Endothelial cell of umbilical vein (primary cell): ENCODE data around the gene BCL2A1. TPM values are rescaled to one million over a fixed set of nuclear protein-coding genes. Genes with fewer than 3 reads are reported as not detected.

ENCODE experiments used
- BruUV-seq: library from RNA; stranded (reverse); fragments of 400-500 nt; replicated peaks from 2 replicates; lab custom pipeline; 2021; lab: Mats Ljungman, UMichigan
- CTCF ChIA-PET: fragments of 300-600, 350-600 bp; sonication (Branson Sonifier 250); formaldehyde crosslinking; loops from one replicate; lab custom pipeline; 2021; ENCODE audit warnings: antibody characterized with exemption, inconsistent platforms; lab: Charles Lee
- POLR2A ChIA-PET: fragments of 300-600, 350-600 bp; sonication (Branson Sonifier 250); formaldehyde crosslinking; loops from one replicate; lab custom pipeline; 2021; ENCODE audit warnings: antibody characterized with exemption, inconsistent platforms; lab: Charles Lee
- DNase-seq: peaks from one replicate; pipeline ENCODE4 v3.0.0-alpha.2; 2011; ENCODE audit warnings: low read depth, low spot score
- FAIRE-seq: peaks from 2 replicates; lab custom pipeline; 2011; peaks lifted over from hg19 to GRCh38; lab: Jason Lieb, UNC
- H2AFZ ChIP-seq: 2 replicates; pipeline ENCODE4 v1.6.0; 2012; ENCODE audit warnings: low read depth, low read length, control low read depth, inconsistent platforms
- H3K27ac ChIP-seq: 2 replicates; pipeline ENCODE4 v1.5.1; 2011; ENCODE audit warnings: low read depth, mild to moderate bottlenecking, control low read depth, low read length, moderate library complexity; ENCODE audit not compliant: insufficient read depth
- H3K27me3 ChIP-seq, 2 experiments: 2 replicates each; pipeline versions ENCODE4 v1.6.0 to v1.6.1; 2011; ENCODE audit warnings: low read length in 2 of 2, mixed read lengths in 1 of 2; ENCODE audit not compliant: control insufficient read depth in 2 of 2, insufficient read depth in 2 of 2
- H3K36me3 ChIP-seq, 2 experiments: 2 replicates in 1 of 2; 3 replicates in 1 of 2; pipeline ENCODE4 v1.5.1; 2011; ENCODE audit warnings: low read length in 2 of 2, mild to moderate bottlenecking in 1 of 2, moderate library complexity in 1 of 2; ENCODE audit not compliant: control insufficient read depth in 2 of 2, insufficient read depth in 2 of 2; ENCODE audit errors: extremely low read depth in 1 of 2
- H3K4me1 ChIP-seq: 3 replicates; pipeline ENCODE4 v1.5.1; 2011; ENCODE audit warnings: mild to moderate bottlenecking, low read length; ENCODE audit not compliant: control insufficient read depth, insufficient read depth; ENCODE audit errors: extremely low read depth
- H3K4me2 ChIP-seq: 2 replicates; pipeline ENCODE4 v1.6.1; 2011; ENCODE audit warnings: low read length, control low read depth, mixed read lengths; ENCODE audit not compliant: insufficient read depth
- H3K4me3 ChIP-seq, 3 experiments: fragments of 200-600 bp in 1 of 3; sonication (generic), shearing (Covaris generic) in 1 of 3; replicated peaks in 1 of 3; 2 replicates each; pipeline ENCODE4 v1.5.1; 2011 to 2016; ENCODE audit warnings: control low read depth in 3 of 3, low read length in 3 of 3, mild to moderate bottlenecking in 2 of 3, inconsistent platforms in 1 of 3, low read depth in 1 of 3, moderate library complexity in 1 of 3; ENCODE audit not compliant: insufficient read depth in 1 of 3
- H3K79me2 ChIP-seq: 2 replicates; pipeline ENCODE4 v1.6.0; 2012; ENCODE audit warnings: low read length, inconsistent platforms; ENCODE audit not compliant: control insufficient read depth, insufficient read depth
- H3K9ac ChIP-seq: replicated peaks from 2 replicates; pipeline ENCODE3; 2011; ENCODE audit warnings: low read length, control low read depth; ENCODE audit not compliant: insufficient read depth; ENCODE audit errors: extremely low read depth
- H3K9me1 ChIP-seq: replicated peaks from 3 replicates; pipeline ENCODE4 v1.6.0; 2011; ENCODE audit warnings: mild to moderate bottlenecking, low read length; ENCODE audit not compliant: control insufficient read depth, insufficient read depth; ENCODE audit errors: extremely low read depth
- H3K9me3 ChIP-seq: replicated peaks from 2 replicates; pipeline ENCODE4 v1.5.1; 2012; ENCODE audit warnings: low read length, inconsistent platforms; ENCODE audit not compliant: control insufficient read depth, insufficient read depth
- H4K20me1 ChIP-seq: replicated peaks from 2 replicates; pipeline ENCODE3; 2011; ENCODE audit warnings: mild to moderate bottlenecking, low read length; ENCODE audit not compliant: control insufficient read depth, insufficient read depth; ENCODE audit errors: extremely low read depth
- CTCF ChIP-seq, 2 donors: IDR thresholded peaks; 1 replicate in 1 of 2; 2 replicates in 1 of 2; pipeline ENCODE4 v1.5.1; 2011; ENCODE audit warnings: low read length in 2 of 2, mild to moderate bottlenecking in 2 of 2, moderate library complexity in 2 of 2, control low read depth in 1 of 2, inconsistent platforms in 1 of 2, low read depth in 1 of 2; ENCODE audit not compliant: insufficient read depth in 1 of 2; ENCODE audit errors: extremely low read depth in 1 of 2
- EZH2 ChIP-seq: IDR thresholded peaks from 2 replicates; pipeline ENCODE4 v1.6.1; 2012; ENCODE audit warnings: borderline replicate concordance, low read depth, mild to moderate bottlenecking, moderate library complexity, low read length, inconsistent platforms; ENCODE audit not compliant: severe bottlenecking
- FOS ChIP-seq: IDR thresholded peaks from 2 replicates; pipeline ENCODE4 v1.6.1; 2011; ENCODE audit warnings: mild to moderate bottlenecking, low read length, moderate library complexity, borderline replicate concordance; ENCODE audit not compliant: insufficient read depth
- GATA2 ChIP-seq: IDR thresholded peaks from 2 replicates; pipeline ENCODE4 v1.7.0; 2011; ENCODE audit warnings: low read depth, mild to moderate bottlenecking, moderate library complexity, mixed read lengths, low read length; ENCODE audit not compliant: insufficient read length, insufficient read depth
- JUN ChIP-seq: IDR thresholded peaks from 2 replicates; pipeline ENCODE4 v1.6.1; 2011; ENCODE audit warnings: borderline replicate concordance, low read depth; ENCODE audit not compliant: insufficient read length, insufficient read depth
- MAX ChIP-seq: IDR thresholded peaks from 2 replicates; pipeline ENCODE4 v1.6.1; 2011; ENCODE audit not compliant: insufficient read depth, insufficient read length
- MYC ChIP-seq: IDR thresholded peaks from one replicate; pipeline ENCODE4 v1.6.1; 2011; ENCODE audit warnings: mild to moderate bottlenecking, low read depth, low read length
- POLR2A ChIP-seq: IDR thresholded peaks from 2 replicates; pipeline ENCODE4 v1.6.1; 2012; ENCODE audit warnings: low read depth, mild to moderate bottlenecking, control low read depth, low read length
- POLR2AphosphoS5 ChIP-seq: IDR thresholded peaks from 2 replicates; pipeline ENCODE4 v1.6.1; 2012; ENCODE audit warnings: low read depth, mild to moderate bottlenecking, control low read depth, low read length, moderate library complexity; ENCODE audit not compliant: insufficient read depth
- dilution Hi-C: fragments of 300-500 bp; cut with MboI; formaldehyde crosslinking; loops from one replicate; pipeline ENCODE4 v1.15.0; 2019; ENCODE audit warnings: low sequenced_read_pairs; ENCODE audit not compliant: extremely low pct_ligation_motif_present
- intact Hi-C: fragments of 100-400 bp; cut with micrococcal nuclease; formaldehyde crosslinking; loops from one replicate; pipeline ENCODE4 v1.10.0; 2022
- polyA plus RNA-seq, 4 experiments: library from polyadenylated mRNA; depleted of rRNA in 3 of 4; stranded (reverse) in 3 of 4; unstranded in 1 of 4; fragments of >200 nt; gene quantifications; 2 replicates each; pipeline versions ENCODE4 v1.2.1 to v1.2.3, GENCODE V29; 2011 to 2012; ENCODE audit warnings: missing spikeins in 1 of 4
- total RNA-seq: library from RNA; stranded (reverse); gene quantifications from 2 replicates; pipeline ENCODE4 v1.2.3, GENCODE V29; 2021

Gene BCL2A1
- total and polyA plus RNA-seq, 2 donors (not counting 3 experiments of a cell fraction or from before 2014, with no cell fraction given), result not detected

- no peak for DNase-seq
- Histone ChIP-seq H3K36me3 (no peaks in the 10 kb centered on the region), H3K27me3 (peaks cover 3% of the 10 kb centered on the region in 2 experiments), H3K4me1 (no peaks in the 10 kb centered on the region), H3K4me3 (no peak overlapping the region), H3K9me3 (no peaks in the 10 kb centered on the region), H2AFZ (no peak overlapping the region), H3K79me2 (no peaks in the 10 kb centered on the region), H4K20me1 (no peaks in the 10 kb centered on the region), H3K4me2 (no peak overlapping the region), H3K9ac (no peak overlapping the region), H3K9me1 (no peaks in the 10 kb centered on the region), H3K27ac (no peak overlapping the region)
- ChIA-PET POLR2A (no interaction called here), CTCF (interaction anchor here (0.9 to 3.4 kb wide), 5 partner anchors 13 to 651 kb away, joined by 3 to 13 read pairs (median 4); no protein-coding TSS in a partner anchor)
- no TSS peak for BruUV-seq
- no peak for FAIRE-seq
- intact Hi-C loops (loop anchor here (5.0 kb wide), 1 partner anchor 317 kb away; no protein-coding TSS in a partner anchor), dilution Hi-C loops (no loop called here)
- TF ChIP-seq EZH2 (no peak), MYC (no peak), FOS (no peak), POLR2AphosphoS5 (no peak), CTCF (IDR thresholded peaks at IDR 0.05; ENCODE audit: extremely low read depth in 1 of 2, insufficient read depth in 1 of 2, low read depth in 1 of 2, low read length in 2 of 2) (no peak), MAX (no peak), JUN (no peak), POLR2A (no peak), GATA2 (no peak)
These were observed 19.4 kb upstream of the BCL2A1 start for GRCh38 chr15:79990280-79990996.
